Head of caudate nucleus (tissue), 42 donors: ENCODE measurements around the gene GFER.

Experiments
- DNase-seq, 42 donors: peaks; one replicate each; pipeline versions ENCODE4 v3.0.0 to v3.0.0-alpha.2; 2020 to 2021; ENCODE audit warnings: mixed read lengths in 7 of 42
- intact Hi-C: fragments of 100-400 bp; cut with DNase I; formaldehyde crosslinking; loops from one replicate; pipeline ENCODE4 v1.15.0; 2022

GFER gene

GRCh38 chr16:1971796-1972489, 12.1 kb upstream of the GFER start, which contains the start of gene TBL3:
TBL3 (plus strand) TSS chr16:1972053; CDS start chr16:1972165, 112 bp downstream.
- intact Hi-C loops = no loop called here
- peak; percentile 81 to 98 (median 94) for DNase-seq

DNA sequence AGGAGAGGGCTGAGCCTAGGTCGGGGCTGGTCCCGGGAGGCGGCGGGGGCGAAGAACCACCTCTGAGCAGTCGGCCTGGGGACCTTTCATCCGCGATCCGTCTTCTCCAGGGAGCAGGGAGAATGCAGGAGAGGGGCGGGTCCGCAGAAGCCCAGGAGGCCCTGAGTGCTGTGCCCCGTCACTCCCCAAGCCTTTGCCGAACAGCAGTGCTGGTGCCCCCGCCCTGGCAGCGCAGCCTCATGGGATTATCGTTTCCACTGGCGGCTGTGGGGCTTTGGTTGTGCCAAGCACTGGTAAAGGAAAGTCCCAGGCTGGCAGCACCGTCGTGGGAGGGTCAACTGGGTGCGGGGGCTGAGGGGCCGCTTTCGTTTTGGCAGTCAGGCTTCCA, 11.5 kb upstream of the GFER start:
- DNase-seq = peak in 5 of 42 donors; percentile 34 to 46 (median 43)
- intact Hi-C loops = no loop called here

DNA sequence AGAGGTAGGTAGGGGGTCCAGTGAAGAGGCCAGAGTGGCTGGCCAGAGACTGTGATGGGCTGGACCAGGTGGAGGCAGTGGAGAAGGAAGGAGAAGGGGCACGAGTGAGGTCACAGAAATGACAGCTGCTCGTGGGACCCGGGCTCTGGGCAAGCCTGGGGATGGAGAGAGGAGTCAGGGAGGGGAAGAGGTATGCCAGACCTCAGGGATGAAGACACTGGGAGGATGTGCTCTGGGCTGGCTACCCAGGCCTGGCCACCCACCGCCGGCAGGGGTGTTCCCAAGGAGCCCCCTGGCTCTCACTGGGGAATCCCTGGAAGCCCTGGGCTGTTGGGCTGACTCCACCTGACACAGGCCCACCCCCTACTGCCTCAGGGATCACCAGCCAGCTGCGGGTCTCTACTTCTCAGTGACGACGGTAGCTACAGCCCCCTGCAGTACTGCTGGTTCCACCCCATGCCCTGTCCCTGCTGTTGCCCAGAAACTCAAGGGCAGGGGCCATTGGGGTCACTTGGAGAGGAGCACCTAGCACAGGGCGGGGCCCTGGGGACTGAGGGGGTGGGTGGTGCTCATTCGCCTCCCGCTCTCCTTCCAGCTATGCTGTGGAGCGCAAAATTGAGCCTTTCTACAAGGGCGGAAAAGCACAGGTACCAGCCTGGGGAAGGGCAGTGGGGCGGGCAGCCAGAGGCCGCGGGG, 10.4 kb upstream of the GFER start:
- intact Hi-C loops = no loop called here
- DNase-seq = no peak

GRCh38 chr16:1974157-1975070, 9.6 kb upstream of the GFER start:
- DNase-seq = no peak
- intact Hi-C loops = no loop called here

GRCh38 chr16:1975432-1976215, 8.4 kb upstream of the GFER start:
- DNase-seq = no peak
- intact Hi-C loops = no loop called here

DNA sequence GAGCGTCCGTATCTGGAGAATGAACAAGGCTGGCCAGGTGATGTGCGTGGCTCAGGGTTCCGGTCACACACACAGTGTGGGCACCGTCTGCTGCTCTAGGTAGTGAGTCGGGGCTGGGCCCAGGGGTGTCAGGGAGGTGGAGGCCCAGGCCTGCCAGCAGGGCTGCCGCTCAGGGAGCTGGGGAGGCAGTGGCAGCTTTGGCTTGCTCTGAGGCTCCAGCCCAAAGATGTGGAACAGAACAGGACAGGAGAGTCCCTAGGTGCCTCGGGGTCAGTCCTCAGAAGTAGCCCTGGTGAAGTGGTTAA, 7.8 kb upstream of the GFER start:
- intact Hi-C loops = no loop called here
- no peak for DNase-seq

DNA sequence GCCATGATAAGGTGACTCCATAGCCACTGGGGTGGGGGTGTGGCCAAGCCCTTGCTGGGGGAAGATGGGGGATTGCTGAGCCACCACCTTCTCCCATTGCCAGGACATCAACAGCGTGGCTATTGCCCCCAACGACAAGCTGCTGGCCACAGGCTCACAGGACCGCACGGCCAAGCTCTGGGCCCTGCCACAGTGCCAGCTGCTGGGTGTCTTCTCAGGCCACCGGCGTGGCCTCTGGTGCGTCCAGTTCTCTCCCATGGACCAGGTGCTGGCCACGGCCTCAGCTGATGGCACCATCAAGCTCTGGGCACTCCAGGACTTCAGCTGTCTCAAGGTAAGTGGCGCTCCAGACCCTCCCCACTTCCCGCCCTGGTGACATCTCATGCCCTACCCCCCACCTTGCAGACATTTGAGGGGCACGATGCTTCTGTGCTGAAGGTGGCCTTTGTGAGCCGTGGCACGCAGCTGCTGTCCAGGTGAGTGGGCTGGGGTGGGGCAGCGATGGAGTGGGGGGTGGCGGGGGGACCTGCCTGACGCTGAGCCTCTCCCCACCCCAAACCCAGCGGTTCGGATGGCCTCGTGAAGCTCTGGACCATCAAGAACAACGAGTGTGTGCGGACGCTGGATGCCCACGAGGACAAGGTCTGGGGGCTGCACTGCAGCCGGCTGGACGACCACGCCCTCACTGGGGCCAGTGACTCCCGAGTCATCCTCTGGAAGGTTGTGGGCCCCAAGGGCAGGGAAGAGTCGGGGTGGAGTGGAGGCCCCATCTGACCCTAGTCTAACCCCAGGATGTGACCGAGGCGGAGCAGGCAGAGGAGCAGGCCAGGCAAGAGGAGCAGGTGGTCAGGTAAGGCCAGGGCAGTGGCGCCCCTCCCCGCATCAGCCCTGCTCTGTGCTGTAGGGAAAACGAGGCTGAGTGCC, 6.8 kb upstream of the GFER start:
- intact Hi-C loops = no loop called here
- DNase-seq = no peak

GRCh38 chr16:1977875-1978268, 6.1 kb upstream of the GFER start:
- intact Hi-C loops = no loop called here
- DNase-seq = no peak

- intact Hi-C loops = no loop called here
- no peak for DNase-seq
These were observed 5.4 kb upstream of the GFER start for GRCh38 chr16:1978476-1979120.

DNA sequence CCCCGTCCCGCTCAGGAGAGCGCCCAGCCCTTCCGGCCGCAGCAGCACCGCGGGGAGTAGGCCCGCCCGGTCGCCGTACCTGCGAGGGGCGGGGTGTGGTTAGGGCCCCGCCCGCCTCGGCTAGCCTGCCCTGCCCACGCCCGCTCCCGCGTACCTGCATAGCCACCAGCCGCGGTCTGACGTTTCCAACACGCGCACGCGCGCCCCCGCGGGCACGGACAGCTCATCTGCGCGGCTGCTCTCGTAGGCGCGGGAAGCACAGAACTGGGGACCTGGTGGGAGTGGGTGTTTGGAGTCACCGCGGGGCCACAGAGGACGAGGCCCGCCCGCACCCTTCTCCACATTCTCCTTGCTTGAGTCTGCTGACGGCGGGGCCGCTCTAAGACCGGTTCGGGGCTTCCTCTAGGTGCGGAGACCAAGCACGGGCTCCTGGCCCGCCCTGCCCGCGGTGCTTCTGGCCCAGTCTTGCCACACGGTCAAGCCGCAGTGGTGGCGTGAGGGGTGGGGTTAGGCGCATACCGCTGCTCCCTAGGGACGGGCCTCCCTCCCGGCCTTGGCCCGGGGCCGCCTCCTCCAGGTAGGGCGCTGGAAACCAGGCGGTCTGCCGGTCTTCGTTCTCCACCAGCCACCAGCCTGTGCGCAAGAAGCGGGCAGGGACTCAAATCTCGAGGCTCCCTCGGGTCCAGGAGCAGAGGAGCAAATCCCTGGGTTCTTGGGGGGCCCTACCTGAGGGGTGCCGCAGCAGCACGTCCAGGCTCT, 4.5 kb upstream of the GFER start:
- intact Hi-C loops = no loop called here
- peak in 36 of 42 donors; percentile 41 to 87 (median 69) for DNase-seq

DNA sequence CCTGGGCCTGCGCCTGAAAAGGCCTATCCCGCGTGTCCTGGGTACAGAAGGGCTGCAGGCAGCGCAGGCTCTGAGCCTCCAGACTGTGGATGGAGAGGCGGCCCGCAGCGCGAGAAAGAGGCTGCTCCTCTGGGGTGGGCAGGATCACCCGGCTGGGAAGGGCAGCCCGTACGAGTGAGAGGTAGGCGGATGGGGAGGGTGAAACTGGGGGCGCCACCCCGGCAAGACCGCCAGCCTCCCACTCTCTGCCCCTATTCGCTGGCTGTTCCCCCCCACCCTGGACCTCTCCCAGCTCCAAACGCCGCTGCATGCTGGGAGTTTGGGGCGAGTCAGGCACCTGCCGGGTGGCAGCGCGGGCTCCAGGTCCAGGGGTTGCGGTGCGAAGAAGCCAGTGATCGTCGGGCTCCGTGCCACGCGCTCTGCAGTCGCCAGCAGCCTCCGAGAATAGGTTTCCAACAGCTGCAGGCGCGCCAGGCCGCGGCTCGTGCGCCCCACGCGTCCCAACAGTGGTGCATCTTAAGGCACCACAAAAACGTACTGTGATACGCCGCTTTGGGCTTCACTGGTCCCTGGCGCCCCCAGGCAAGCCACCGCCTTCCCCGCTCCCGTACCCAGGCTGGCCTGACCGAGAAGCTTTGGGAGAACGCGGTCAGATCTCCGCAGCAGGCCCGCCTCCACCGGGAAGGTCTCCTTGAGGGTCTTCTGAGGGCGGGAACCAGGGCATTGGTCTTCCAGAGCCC, 3.8 kb upstream of the GFER start:
- intact Hi-C loops = no loop called here
- peak in 1 of 42 donors; percentile 47 for DNase-seq

GRCh38 chr16:1980770-1981087, 3.3 kb upstream of the GFER start:
- no peak for DNase-seq
- intact Hi-C loops = no loop called here

GRCh38 chr16:1981398-1981836, 2.6 kb upstream of the GFER start, which contains the start of gene NOXO1:
NOXO1 (minus strand) TSS chr16:1981469; CDS start chr16:1981179, 290 bp downstream.
- intact Hi-C loops = no loop called here
- DNase-seq = no peak

- intact Hi-C loops = no loop called here
- DNase-seq = peak in 22 of 42 donors; percentile 7 to 71 (median 50)
These were observed 2.0 kb upstream of the GFER start for GRCh38 chr16:1982013-1982433.

GRCh38 chr16:1982991-1983543, 926 bp upstream of the GFER start:
- intact Hi-C loops = no loop called here

More at GRCh38 chr16:1982991-1983543, 926 bp upstream of the GFER start:
- DNase-seq = no peak
